HG03045 (cell line): ENCODE results near the gene BMP7.
"Not testable (repeated sequence)": the region's sequence is repeated elsewhere in the genome, so short reads cannot be mapped to it uniquely, and the experiment has no call there.

Experiments
- ATAC-seq: cut with Tn5 transposase; IDR thresholded peaks from one replicate; pipeline ENCODE4 v1.9.1; 2021; ENCODE audit warnings: mild to moderate bottlenecking, moderate library complexity; ENCODE audit not compliant: unreplicated experiment

The BMP7 gene

GRCh38 chr20:57197352-57198131 is 68.9 kb downstream of the BMP7 start:
- no peak for ATAC-seq

GRCh38 chr20:57195469-57196100 is 70.9 kb downstream of the BMP7 start:
- ATAC-seq, result no peak

- no peak for ATAC-seq
Observed at GRCh38 chr20:57195023-57195422, 71.4 kb downstream of the BMP7 start.

- ATAC-seq, result no peak
Observed at GRCh38 chr20:57194154-57194553, 72.3 kb downstream of the BMP7 start.

GRCh38 chr20:57193094-57193493 is 73.3 kb downstream of the BMP7 start:
- no peak for ATAC-seq

- ATAC-seq, result no peak
Observed at GRCh38 chr20:57192311-57192710, 74.1 kb downstream of the BMP7 start.

GRCh38 chr20:57191265-57191638 is 75.2 kb downstream of the BMP7 start:
- not testable (repeated sequence) for ATAC-seq

- ATAC-seq, result no peak
Observed at GRCh38 chr20:57190536-57191264, 75.7 kb downstream of the BMP7 start.

- ATAC-seq, result no peak
Observed at GRCh38 chr20:57189713-57190112, 76.7 kb downstream of the BMP7 start.

GRCh38 chr20:57188576-57189079 is 77.8 kb downstream of the BMP7 start:
- ATAC-seq, result no peak

- no peak for ATAC-seq
Observed at GRCh38 chr20:57188056-57188455, 78.4 kb downstream of the BMP7 start.

- no peak for ATAC-seq
Observed at GRCh38 chr20:57187068-57187634, 79.3 kb downstream of the BMP7 start.

- ATAC-seq, result no peak
Observed at GRCh38 chr20:57186192-57186591, 80.2 kb downstream of the BMP7 start.

- ATAC-seq, result no peak
Observed at GRCh38 chr20:57185188-57185743, 81.2 kb downstream of the BMP7 start.

- no peak for ATAC-seq
Observed at GRCh38 chr20:57183457-57184009, 82.9 kb downstream of the BMP7 start.

GRCh38 chr20:57181639-57182038 is 84.8 kb downstream of the BMP7 start:
- no peak for ATAC-seq

- ATAC-seq, result no peak
Observed at GRCh38 chr20:57180954-57181353, 85.5 kb downstream of the BMP7 start.

- ATAC-seq, result no peak
Observed at GRCh38 chr20:57180387-57180786, 86.1 kb downstream of the BMP7 start.

GRCh38 chr20:57179265-57179664 is 87.2 kb downstream of the BMP7 start:
- no peak for ATAC-seq

GRCh38 chr20:57178582-57179111 is 87.8 kb downstream of the BMP7 start:
- no peak for ATAC-seq
